Lower lobe of right lung (tissue), 2 donors: Measurements from ENCODE around the gene MAPKAP1. TPM values are rescaled to one million over a fixed set of nuclear protein-coding genes. Genes with fewer than 3 reads are reported as not detected.
"Not testable (repeated sequence)": the region's sequence is repeated elsewhere in the genome, so short reads cannot be mapped to it uniquely, and the experiment has no call there.

Experiments used
- ATAC-seq, 2 donors: fragments of 200-7000 bp; cut with Tn5 transposase; one replicate each; pipeline ENCODE4 v1.9.1; 2020 to 2022; ENCODE audit warnings: mild to moderate bottlenecking in 2 of 2, moderate library complexity in 2 of 2
- DNase-seq: peaks from one replicate; pipeline ENCODE4 v3.0.0-alpha.2; 2020
- H3K27ac ChIP-seq: fragments of 200-600 bp; one replicate; pipeline ENCODE4 v1.8.0; 2022
- H3K27me3 ChIP-seq: fragments of 200-600 bp; one replicate; pipeline ENCODE4 v1.8.0; 2022; ENCODE audit warnings: low read depth
- H3K36me3 ChIP-seq: fragments of 200-600 bp; one replicate; pipeline ENCODE4 v1.8.0; 2022; ENCODE audit warnings: mild to moderate bottlenecking
- H3K4me1 ChIP-seq: fragments of 200-600 bp; one replicate; pipeline ENCODE4 v1.8.0; 2022
- H3K4me3 ChIP-seq: fragments of 200-600 bp; one replicate; pipeline ENCODE4 v1.8.0; 2022; ENCODE audit warnings: mild to moderate bottlenecking
- H3K9me3 ChIP-seq: fragments of 200-600 bp; one replicate; pipeline ENCODE4 v1.8.0; 2022
- CTCF ChIP-seq: fragments of 200-600 bp; IDR thresholded peaks from one replicate; pipeline ENCODE4 v1.8.0; 2022; ENCODE audit warnings: antibody characterized with exemption, mild to moderate bottlenecking
- intact Hi-C: fragments of 100-400 bp; cut with DNase I; formaldehyde crosslinking; loops from one replicate; pipeline ENCODE4 v1.11.0; 2022
- total RNA-seq: library from RNA; stranded (reverse); fragmentation: NEBNext Ultra II Directional; extraction: Animal tissue kit (Norgen Biotek cat#: 25700); gene quantifications from one replicate; pipeline ENCODE4 v1.2.1, GENCODE V29; 2021
- donor health status: DM: no; HTN: yes; CAD: no; lungs with severe emphysema.

Gene MAPKAP1
- total RNA-seq, 1 donor from 2014 or later = 71.5 TPM

GRCh38 chr9:125700791-125701190, 6.2 kb downstream of the MAPKAP1 start:
- no peak overlapping the region for H3K27ac ChIP-seq
- ATAC-seq (no peak), DNase-seq (no peak)
- intact Hi-C loops = no loop called here
- H3K4me1 ChIP-seq = peaks cover 10% of the 10 kb centered on the region
- no peaks in the 10 kb centered on the region for H3K27me3 ChIP-seq
- no peak for TF ChIP-seq CTCF
- no peaks in the 10 kb centered on the region for H3K36me3 ChIP-seq
- H3K9me3 ChIP-seq = no peaks in the 10 kb centered on the region
- no peak overlapping the region for H3K4me3 ChIP-seq

GRCh38 chr9:125699870-125700269, 7.1 kb downstream of the MAPKAP1 start:
- no peak for TF ChIP-seq CTCF
- no peak for ATAC-seq
- intact Hi-C loops = no loop called here
- H3K4me1 ChIP-seq = peaks cover 2% of the 10 kb centered on the region
- no peaks in the 10 kb centered on the region for H3K36me3 ChIP-seq
- no peak overlapping the region for H3K27ac ChIP-seq
- no peak overlapping the region for H3K4me3 ChIP-seq
- DNase-seq = no peak
- no peaks in the 10 kb centered on the region for H3K9me3 ChIP-seq
- H3K27me3 ChIP-seq = no peaks in the 10 kb centered on the region

- TF ChIP-seq CTCF = no peak
- no peak overlapping the region for H3K27ac ChIP-seq
- no peaks in the 10 kb centered on the region for H3K27me3 ChIP-seq
- H3K4me3 ChIP-seq = no peak overlapping the region
- no peaks in the 10 kb centered on the region for H3K36me3 ChIP-seq
- no peaks in the 10 kb centered on the region for H3K4me1 ChIP-seq
- no peaks in the 10 kb centered on the region for H3K9me3 ChIP-seq
- DNase-seq = no peak
- intact Hi-C loops = no loop called here
- no peak for ATAC-seq
Observed at GRCh38 chr9:125696106-125696647, 10.8 kb downstream of the MAPKAP1 start.

- H3K4me3 ChIP-seq, ATAC-seq, H3K27ac ChIP-seq, H3K9me3 ChIP-seq, H3K36me3 ChIP-seq, H3K4me1 ChIP-seq, H3K27me3 ChIP-seq, intact Hi-C loops, DNase-seq: not testable (repeated sequence)
Observed at GRCh38 chr9:125695548-125695947, 11.5 kb downstream of the MAPKAP1 start.

GRCh38 chr9:125694478-125694877, 12.5 kb downstream of the MAPKAP1 start:
- ATAC-seq = no peak
- TF ChIP-seq CTCF = no peak
- intact Hi-C loops = no loop called here
- Histone ChIP-seq H3K36me3 (no peaks in the 10 kb centered on the region), H3K4me3 (no peak overlapping the region), H3K9me3 (no peaks in the 10 kb centered on the region), H3K27ac (no peak overlapping the region), H3K4me1 (no peaks in the 10 kb centered on the region), H3K27me3 (no peaks in the 10 kb centered on the region)
- DNase-seq = no peak

- ATAC-seq, H3K27ac ChIP-seq, H3K36me3 ChIP-seq, intact Hi-C loops, DNase-seq, H3K4me1 ChIP-seq, H3K9me3 ChIP-seq, H3K4me3 ChIP-seq, H3K27me3 ChIP-seq: not testable (repeated sequence)
Observed at GRCh38 chr9:125693492-125693891, 13.5 kb downstream of the MAPKAP1 start.

GRCh38 chr9:125691869-125692268, 15.1 kb downstream of the MAPKAP1 start:
- H3K4me1 ChIP-seq = no peaks in the 10 kb centered on the region
- no peak overlapping the region for H3K27ac ChIP-seq
- H3K4me3 ChIP-seq = no peak overlapping the region
- no peak for TF ChIP-seq CTCF
- no peaks in the 10 kb centered on the region for H3K9me3 ChIP-seq
- H3K27me3 ChIP-seq = no peaks in the 10 kb centered on the region
- DNase-seq = no peak
- intact Hi-C loops = no loop called here
- ATAC-seq = no peak
- no peaks in the 10 kb centered on the region for H3K36me3 ChIP-seq
